Right ventricle myocardium superior (tissue), 1 donor: ENCODE data around the gene SYCP2. TPM values are rescaled to one million over a fixed set of nuclear protein-coding genes. Genes with fewer than 3 reads are reported as not detected.
"Not testable (repeated sequence)": the region's sequence is repeated elsewhere in the genome, so short reads cannot be mapped to it uniquely, and the experiment has no call there.

Source experiments
- ATAC-seq: fragments of 200-7000 bp; cut with Tn5 transposase; one replicate; pipeline ENCODE4 v1.9.1; 2020; ENCODE audit warnings: mild to moderate bottlenecking; ENCODE audit not compliant: poor library complexity
- DNase-seq: peaks from one replicate; pipeline ENCODE4 v3.0.0-alpha.2; 2020
- intact Hi-C: fragments of 100-400 bp; cut with DNase I; formaldehyde crosslinking; loops from one replicate; pipeline ENCODE4 v1.11.2; 2022
- long read RNA-seq: library from polyadenylated mRNA; unstranded; transcript quantifications from one replicate; pipeline ENCODE4 v2.0.0, GENCODE V29; 2021
- total RNA-seq: library from RNA; stranded (reverse); fragmentation: NEBNext Ultra II Directional; extraction: Animal tissue kit (Norgen Biotek cat#: 25700); gene quantifications from one replicate; pipeline ENCODE4 v1.2.1, GENCODE V29; 2021
- donor health status: DM: no; HTN: yes; CAD: no; lungs with severe emphysema.

The SYCP2 gene, protein sequence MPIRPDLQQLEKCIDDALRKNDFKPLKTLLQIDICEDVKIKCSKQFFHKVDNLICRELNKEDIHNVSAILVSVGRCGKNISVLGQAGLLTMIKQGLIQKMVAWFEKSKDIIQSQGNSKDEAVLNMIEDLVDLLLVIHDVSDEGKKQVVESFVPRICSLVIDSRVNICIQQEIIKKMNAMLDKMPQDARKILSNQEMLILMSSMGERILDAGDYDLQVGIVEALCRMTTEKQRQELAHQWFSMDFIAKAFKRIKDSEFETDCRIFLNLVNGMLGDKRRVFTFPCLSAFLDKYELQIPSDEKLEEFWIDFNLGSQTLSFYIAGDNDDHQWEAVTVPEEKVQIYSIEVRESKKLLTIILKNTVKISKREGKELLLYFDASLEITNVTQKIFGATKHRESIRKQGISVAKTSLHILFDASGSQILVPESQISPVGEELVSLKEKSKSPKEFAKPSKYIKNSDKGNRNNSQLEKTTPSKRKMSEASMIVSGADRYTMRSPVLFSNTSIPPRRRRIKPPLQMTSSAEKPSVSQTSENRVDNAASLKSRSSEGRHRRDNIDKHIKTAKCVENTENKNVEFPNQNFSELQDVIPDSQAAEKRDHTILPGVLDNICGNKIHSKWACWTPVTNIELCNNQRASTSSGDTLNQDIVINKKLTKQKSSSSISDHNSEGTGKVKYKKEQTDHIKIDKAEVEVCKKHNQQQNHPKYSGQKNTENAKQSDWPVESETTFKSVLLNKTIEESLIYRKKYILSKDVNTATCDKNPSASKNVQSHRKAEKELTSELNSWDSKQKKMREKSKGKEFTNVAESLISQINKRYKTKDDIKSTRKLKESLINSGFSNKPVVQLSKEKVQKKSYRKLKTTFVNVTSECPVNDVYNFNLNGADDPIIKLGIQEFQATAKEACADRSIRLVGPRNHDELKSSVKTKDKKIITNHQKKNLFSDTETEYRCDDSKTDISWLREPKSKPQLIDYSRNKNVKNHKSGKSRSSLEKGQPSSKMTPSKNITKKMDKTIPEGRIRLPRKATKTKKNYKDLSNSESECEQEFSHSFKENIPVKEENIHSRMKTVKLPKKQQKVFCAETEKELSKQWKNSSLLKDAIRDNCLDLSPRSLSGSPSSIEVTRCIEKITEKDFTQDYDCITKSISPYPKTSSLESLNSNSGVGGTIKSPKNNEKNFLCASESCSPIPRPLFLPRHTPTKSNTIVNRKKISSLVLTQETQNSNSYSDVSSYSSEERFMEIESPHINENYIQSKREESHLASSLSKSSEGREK (N-terminal part only)
- total RNA-seq: 0.94 TPM
- long read RNA-seq: 0 reads

DNA sequence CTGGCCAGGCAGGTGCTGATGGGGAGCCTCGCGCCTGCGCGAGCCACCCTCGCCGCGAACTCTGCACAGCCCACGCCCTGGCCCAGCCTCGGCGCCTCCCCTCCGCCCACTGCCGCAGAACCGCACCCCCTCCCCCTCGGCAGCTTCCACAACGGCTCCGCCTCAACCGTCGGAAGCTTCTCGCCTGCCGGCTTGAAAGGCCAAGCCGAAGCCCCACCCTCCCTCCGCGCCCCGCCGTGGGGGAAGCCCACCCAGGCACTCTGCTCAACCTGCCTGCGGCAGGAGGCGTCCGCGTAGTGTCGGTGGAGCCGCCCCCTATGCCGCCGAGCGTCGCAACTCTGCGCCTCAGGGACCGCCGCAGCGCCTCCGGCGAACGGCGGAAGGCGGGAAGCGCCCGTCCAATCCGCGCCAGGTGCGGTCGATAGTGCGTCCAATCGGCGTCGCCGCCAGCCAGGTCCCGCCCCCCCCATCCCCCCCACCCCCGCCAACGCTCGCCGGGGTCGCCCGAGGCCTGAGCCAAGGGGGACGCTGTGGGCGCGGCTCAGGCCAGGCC is at the start of gene SYCP2:
Gene SYCP2, minus strand, starts transcription at position 342 of the 553 bp plus-strand sequence. CDS start 11,224 bp downstream, outside the sequence.
- intact Hi-C loops: no loop called here
- DNase-seq (peak; percentile 77), ATAC-seq (peak; percentile 81)

DNA sequence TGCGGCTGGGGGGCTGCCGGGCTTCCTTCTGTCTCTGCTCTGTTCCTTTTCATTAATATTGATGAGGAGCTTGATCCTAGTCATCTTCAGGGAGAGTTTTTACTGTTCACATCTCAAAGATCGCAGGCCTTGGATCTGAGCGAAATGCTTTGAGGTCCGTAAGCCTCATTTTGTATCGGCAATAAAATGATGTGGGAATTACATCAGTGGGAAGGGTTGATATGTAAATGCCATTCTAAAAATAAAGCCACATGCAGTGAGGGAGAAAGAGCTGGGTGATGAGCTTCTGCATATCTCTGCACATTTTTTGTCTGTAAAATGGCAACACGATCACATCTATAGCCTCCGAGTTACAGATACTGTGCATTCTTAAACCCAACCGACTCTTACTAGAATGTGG is 49.6 kb upstream of the SYCP2 start:
- DNase-seq: no peak
- ATAC-seq: no peak
- intact Hi-C loops: no loop called here

DNA sequence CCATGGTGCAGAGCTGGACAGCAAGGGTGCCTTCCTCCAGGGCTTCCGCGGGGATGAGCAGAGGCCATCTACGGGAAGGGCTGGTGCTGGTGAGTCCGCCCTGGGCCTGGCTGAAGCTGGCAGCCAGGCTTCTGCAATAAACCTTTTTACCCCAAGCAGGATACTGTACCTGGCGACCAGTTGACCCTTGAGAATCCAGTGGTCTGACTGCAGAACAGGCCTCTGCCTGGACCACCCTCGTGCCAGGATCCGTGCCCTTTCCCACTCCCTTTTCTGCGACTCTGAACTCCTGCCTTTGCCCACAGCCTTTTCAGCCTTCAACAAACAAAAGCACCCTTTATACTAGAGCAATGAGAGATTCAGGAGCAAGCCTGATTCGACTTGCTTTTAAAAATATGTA is 43.6 kb upstream of the SYCP2 start:
- intact Hi-C loops: no loop called here
- ATAC-seq (no peak), DNase-seq (no peak)

DNA sequence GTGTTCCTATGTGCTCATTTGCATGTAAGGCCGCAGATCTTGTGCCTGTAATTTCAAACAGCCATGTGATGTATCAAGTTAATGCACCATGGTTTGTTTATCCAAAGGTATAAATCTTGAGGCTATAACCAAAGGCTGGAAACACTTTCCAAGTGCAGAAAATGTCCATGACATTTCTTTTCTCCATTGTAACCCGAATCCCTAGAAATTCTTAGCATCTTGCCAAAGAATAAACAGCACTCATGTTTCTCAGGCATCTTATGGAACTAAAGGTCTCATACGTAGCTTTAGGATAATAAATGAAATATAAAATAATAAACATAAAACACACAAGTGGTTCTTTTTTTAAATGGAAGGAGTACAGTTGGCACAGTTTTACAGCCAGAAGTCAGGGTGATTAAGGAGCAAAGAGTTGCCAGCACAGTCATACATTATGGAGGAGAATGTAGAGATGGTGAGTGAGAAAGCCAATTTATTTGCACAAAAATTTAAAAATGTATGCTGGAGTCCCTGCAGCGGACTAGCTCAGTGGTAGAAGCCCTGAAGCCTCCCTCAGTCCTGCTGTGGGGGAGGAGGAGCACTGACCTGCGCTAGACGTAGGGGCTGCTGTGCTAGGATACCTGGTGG is 42.8 kb upstream of the SYCP2 start:
- no peak for DNase-seq
- intact Hi-C loops: no loop called here
- ATAC-seq: no peak

DNA sequence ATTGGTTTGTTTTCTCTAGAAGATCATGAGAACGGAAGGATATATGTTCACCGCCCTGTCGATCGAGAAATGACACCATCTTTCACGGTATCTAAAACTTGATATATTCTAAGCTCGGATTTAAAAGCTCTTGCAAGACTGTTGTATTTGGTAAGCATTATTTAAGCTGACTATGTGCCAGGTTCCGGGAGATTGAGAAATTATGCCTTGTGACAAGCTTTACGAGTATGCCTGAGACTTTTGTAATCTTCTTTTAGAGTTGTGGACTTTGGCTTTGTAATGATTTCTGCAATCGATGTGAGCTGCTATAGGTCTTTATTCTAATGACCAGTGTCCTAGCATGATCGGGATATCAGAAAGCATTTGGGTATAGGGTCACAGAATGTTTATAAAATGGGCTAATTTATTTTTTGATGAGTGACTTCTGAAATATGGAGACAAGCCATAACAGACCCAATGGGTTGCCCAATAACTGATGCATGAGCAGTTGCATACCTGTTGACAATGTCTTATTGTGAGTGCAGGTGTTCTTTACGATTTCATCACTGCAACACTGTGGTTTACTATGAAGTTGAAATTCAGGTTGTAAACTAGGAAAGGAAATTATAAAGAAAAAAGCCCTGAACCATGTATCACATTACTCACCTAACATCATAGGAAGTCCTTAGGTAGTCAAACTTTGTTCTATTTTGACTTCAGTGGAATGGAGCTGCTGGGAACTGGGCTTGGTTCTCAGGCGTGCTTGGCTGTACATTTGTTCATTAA is 38.8 kb upstream of the SYCP2 start:
- intact Hi-C loops: no loop called here
- DNase-seq (no peak), ATAC-seq (no peak)

DNA sequence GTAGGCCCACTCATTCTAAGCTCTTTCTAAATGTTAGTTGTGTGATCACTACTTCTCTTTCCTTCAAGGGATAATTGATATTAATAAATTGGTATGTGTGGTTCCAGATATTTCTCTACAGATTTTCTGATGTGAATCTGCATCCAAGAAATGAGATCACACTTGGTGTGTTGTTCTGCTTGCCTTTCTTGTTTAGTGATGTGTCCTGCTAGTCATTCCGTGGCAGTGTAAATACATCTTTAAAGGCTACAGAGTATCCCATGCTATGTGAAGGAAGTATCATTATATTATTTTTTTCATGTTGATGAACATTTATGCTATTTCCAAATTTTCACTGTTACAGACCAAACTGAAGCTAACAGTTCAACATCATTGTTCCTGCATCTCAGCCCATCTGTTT is 38.0 kb upstream of the SYCP2 start:
- no peak for DNase-seq
- intact Hi-C loops: no loop called here
- no peak for ATAC-seq

DNA sequence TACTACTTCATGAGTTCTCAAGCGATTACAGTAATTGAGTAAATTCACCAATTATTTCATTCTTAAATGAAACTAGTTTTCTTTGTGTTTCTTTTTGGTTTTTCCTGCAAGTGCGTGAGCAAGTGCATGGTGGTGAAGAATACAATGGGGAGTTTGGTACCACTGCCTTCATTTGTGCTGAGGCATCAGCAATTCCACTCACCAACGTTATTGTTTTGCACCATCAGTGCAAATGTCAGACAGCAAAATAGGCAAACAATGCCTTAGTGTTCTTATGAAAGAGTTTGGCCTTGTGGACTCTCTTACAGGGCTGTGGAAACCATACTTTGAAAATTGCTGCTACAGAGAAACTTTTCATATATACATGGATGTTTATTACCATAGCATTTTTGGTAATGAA is 33.0 kb upstream of the SYCP2 start:
- DNase-seq: no peak
- ATAC-seq: no peak
- intact Hi-C loops: no loop called here

DNA sequence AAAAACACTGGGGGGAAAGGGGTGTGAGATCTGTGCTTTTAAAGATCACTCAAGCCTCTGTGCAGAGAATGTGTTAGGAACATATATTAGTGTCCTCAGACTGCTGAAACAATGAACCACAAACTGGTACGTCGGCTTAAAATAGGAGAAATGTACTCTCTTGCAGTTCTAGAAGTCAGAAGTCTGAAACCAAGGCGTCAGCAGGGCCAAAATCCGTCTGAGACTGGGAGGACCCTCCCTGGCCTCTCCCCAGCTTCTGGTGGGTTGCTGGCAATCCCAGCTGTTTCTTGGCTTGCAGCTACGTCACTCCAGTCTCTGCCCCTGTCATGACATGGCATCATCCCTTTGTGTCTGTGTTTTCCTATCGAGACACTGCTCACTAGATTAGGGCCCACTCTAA is 28.7 kb upstream of the SYCP2 start:
- ATAC-seq: no peak
- intact Hi-C loops: no loop called here
- DNase-seq: no peak

DNA sequence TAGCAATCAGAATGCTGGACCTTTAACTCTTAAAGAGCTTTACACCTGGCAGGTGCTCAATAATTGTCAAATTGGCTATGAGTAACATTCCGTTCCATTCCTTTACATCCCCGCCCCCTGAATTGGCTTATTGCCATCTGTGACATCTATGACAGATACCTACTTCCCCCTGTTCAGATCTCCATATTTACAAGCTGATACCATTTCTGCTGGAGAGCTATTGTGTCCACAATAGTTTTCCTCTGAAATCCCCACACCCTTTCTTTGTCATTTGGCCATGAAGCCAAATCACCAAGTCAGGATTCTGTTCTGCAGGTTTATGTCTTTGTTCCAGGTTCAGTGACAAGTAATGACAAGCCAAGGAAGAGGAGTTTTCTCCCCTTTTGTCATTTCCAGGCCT is 28.0 kb upstream of the SYCP2 start:
- ATAC-seq: no peak
- DNase-seq: no peak
- intact Hi-C loops: no loop called here

DNA sequence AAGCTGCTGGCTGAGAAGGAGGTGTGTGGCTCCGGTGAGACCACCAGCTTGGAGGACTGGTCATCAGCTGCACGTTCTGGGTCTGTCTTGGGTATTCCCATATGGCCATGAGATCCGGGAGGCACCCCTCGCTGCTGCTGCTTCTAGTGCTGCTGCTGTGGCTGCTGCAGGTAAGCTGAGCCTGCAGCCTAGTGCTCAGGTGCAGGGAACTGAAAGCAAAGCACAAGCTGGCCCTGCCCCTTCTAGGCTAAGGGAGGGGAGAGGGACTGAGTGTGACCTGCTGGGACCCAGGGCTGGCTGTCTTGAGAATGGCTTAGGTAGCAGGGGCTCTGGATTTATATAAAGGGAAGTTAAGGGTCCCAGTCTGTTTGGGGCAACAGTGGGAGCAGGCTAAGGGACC is 25.2 kb upstream of the SYCP2 start:
- DNase-seq: no peak
- ATAC-seq: no peak
- intact Hi-C loops: no loop called here

DNA sequence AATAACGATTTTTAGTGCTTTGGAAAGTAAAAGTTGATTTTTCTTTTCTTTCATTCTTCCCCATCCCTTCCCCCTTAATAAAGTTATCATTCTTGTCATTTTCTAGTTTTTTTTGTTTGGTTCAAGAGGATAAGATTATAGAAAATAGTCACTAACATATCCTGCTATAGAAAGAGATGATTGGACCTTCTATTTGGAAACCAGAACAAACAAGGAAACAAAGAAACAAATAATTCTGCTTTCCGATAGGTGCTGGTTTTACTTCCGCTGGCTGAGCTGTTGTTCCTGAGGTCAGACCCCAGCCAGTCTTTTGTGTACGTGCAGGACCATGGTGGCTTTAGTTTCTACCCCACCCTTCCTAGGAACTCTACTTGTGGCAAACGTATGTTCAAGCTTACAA is 24.7 kb upstream of the SYCP2 start, which contains the start of gene CDH26:
Gene CDH26, plus strand, starts transcription at position 301 of the 400 bp plus-strand sequence. CDS start 304 bp downstream, outside the sequence.
- intact Hi-C loops: no loop called here
- ATAC-seq: no peak
- DNase-seq: no peak

DNA sequence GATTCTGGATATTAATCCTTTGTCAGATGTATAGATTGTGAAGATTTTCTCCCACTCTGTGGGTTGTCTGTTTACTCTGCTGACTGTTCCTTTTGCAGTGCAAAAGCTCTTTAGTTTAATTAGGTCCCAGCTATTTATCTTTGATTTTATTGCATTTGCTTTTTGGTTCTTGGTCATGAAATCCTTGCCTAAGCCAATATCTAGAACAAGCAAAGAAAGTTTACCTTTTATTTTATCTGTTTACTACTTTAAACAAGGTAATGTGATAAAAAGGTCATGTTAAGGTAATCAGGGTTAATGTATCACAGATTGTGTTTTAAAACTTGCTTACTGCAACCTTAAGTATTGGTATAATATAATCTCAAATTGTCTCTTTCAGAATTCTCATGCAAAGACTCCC is 24.1 kb upstream of the SYCP2 start:
- DNase-seq, ATAC-seq, intact Hi-C loops: not testable (repeated sequence)

DNA sequence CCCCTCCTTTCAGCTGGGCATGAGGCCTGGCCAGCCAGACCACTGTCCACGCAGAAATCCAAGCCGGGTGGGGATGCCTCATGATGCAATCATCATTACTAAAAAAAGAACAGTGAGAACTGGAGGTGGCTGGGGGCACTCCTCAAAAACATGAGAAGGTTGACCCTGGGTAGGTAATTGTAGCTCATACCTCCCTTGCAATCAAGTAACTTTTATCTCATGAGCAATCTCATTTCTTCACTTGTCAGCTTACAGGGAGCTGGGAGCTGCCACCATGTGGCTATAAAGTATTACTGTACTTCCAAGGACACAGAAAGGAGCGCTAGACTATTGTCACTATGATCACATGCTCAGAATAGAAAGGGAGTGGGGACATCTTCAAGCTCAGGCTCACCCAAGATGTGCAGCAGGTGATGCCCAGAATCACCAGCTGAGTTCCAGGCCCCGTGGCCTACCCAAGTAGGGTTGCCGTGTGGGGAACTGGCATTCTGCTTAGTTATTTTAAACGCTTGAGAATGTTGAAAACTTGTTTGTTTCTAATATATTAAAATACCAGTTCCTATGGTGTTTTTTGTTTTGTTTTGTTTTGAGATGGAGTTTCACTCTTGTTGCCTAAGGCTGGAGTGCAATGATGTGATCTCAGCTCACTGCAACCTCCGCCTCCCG is 21.8 kb upstream of the SYCP2 start:
- intact Hi-C loops: no loop called here
- ATAC-seq (peak; percentile 56), DNase-seq (no peak)

DNA sequence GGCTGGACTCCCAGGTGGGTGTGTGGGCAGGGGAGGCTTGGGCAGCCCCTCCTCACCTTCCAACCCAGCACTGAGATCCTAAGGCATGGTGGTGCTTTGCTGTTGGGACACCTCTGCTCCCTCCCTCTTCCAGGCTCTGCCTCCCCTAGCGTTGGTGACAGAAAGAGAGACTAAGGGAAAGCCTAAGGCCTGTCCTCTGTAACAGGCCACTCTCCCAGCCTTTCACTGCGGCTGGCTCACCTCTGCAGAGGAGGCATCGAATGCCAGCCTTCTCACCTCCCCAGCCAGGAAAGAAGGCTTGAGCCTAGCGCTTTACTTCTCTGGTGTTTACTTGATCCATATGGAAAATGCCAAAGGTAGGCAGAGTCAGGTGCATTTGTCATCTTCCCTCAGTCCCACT is 21.3 kb upstream of the SYCP2 start:
- intact Hi-C loops: no loop called here
- no peak for ATAC-seq
- no peak for DNase-seq

DNA sequence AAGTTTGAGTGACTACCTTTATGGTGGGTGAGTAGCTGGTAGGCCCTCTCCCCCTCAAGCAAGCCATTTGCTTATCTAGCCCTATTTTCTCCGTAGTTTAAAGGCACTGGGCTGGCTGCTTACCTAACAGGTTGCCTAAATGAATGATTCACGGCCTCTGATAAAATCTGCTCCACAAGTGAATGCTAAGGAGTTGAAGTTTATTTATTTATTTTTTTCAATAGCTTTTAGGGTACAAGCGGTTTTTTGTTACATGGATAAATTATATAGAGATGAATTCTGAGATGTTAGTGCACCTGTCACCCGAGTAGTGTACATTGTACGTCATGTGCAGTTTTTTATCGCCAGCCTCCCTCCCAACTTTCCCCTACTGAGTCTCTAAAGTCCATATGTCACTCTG is 16.5 kb upstream of the SYCP2 start:
- no peak for ATAC-seq
- intact Hi-C loops: loop anchor here (10.0 kb wide), 1 partner anchor 85 kb away; no protein-coding TSS in a partner anchor
- no peak for DNase-seq

DNA sequence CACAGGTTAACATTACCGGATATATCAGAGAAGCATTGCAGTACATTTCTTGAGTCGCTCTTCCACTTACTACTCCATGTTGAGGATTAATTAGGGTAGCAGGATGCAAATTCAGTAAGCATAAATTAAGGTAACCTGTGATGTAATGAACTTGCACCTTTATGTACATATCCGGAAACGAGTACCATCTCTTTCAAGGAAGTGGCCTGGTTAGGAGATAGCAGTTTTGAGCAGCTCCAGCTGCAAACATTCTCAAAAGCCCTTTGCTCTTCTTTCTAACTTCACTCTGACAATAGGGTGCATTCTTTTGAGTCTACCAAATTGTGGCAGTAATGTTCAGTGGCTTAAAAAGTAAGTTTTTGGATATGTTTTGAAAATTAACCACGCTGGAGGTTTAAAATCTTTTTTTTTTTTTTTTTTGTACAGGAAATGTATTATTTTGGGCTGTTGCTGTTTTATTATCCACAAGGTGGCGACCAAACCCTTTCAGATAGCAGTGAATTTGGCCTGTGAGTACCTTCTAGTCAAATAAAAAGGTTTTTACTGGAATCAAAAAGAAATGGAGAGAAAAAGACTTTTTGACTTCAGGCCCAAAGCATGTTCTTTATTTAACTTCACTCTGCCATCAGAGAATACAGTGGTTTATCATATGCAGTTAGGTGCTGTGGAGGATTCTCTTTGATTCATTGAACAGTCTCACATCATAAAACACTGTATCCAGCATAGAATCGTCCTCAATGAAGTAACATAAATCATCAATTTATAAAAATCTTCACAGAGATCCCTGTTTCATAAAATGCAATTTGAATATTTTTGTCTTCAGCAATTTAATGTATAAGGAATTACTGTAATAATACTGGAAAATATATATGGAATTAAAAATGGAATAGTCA is 15.6 kb upstream of the SYCP2 start:
- ATAC-seq (peak; percentile 59), DNase-seq (no peak)
- intact Hi-C loops: loop anchor here (10.0 kb wide), 1 partner anchor 86 kb away; no protein-coding TSS in a partner anchor
